ENCODE measurements around the gene GPC6.

- TF ChIP-seq CTCF (IDR thresholded peaks at IDR 0.05; ENCODE audit: insufficient read depth, low read depth, low read length) (no peak), EZH2 (IDR thresholded peaks at IDR 0.05; ENCODE audit: insufficient read depth, low read length) (no peak)
These were observed 110.1 kb downstream of the GPC6 start for GRCh38 chr13:93336728-93337127.

Data from astrocyte (in vitro differentiated cells and primary cell).